ENCODE measurements around the gene CARD16. TPM values are rescaled to one million over a fixed set of nuclear protein-coding genes. Genes with fewer than 3 reads are reported as not detected.
A peak's percentile ranks its signal among the peaks of the same experiment; 100 is the strongest.
"Not testable (repeated sequence)": the region's sequence is repeated elsewhere in the genome, so short reads cannot be mapped to it uniquely, and the experiment has no call there.

The CARD16 gene
- polyA plus RNA-seq, 4 donors: 21.9 to 145 (median 70.5) TPM

GRCh38 chr11:105040703-105041102 lies 4.4 kb downstream of the CARD16 start:
- H3K4me1 ChIP-seq (ENCODE audit: control insufficient read depth in 3 of 3, insufficient read depth in 2 of 3, low read depth in 1 of 3, low read length in 2 of 3): peaks cover 0 to 9% (median 8%) of the 10 kb centered on the region in 3 donors
- no peaks in the 10 kb centered on the region for H3K27me3 ChIP-seq (ENCODE audit: control insufficient read depth in 3 of 3, insufficient read depth in 3 of 3, low read length in 3 of 3)
- no peak overlapping the region for H3K4me3 ChIP-seq (ENCODE audit: low read depth in 1 of 3, low read length in 3 of 3)
- H3K36me3 ChIP-seq (ENCODE audit: control insufficient read depth in 3 of 3, insufficient read depth in 2 of 3, low read depth in 1 of 3, low read length in 3 of 3): no peaks in the 10 kb centered on the region
- DNase-seq (peak; percentile 59 to 77), FAIRE-seq (no peak)
- H3K27ac ChIP-seq (ENCODE audit: low read depth in 1 of 3, low read length in 2 of 3): peak overlapping the region in 1 of 3 donors; percentile 20
- peaks cover 0 to 11% of the 10 kb centered on the region in 2 donors for H3K9me3 ChIP-seq (ENCODE audit: control insufficient read depth in 2 of 2, insufficient read depth in 1 of 2, low read depth in 1 of 2, low read length in 1 of 2)
- 11 to 66% (median 42%) methylated on average over 2 of the region's 2 CpGs for WGBS, 3 donors

- H3K27ac ChIP-seq (ENCODE audit: low read depth in 1 of 3, low read length in 2 of 3): peak within 1 kb of the TSS; percentile 61 to 85 (median 78)
- peaks cover 0 to 11% of the 10 kb centered on the region in 2 donors for H3K9me3 ChIP-seq (ENCODE audit: control insufficient read depth in 2 of 2, insufficient read depth in 1 of 2, low read depth in 1 of 2, low read length in 1 of 2)
- H3K4me3 ChIP-seq (ENCODE audit: low read depth in 1 of 3, low read length in 3 of 3): peak within 1 kb of the TSS; percentile 29 to 60 (median 33)
- peaks cover 1 to 3% (median 3%) of the 10 kb centered on the region in 3 donors for H3K36me3 ChIP-seq (ENCODE audit: control insufficient read depth in 3 of 3, insufficient read depth in 2 of 3, low read depth in 1 of 3, low read length in 3 of 3)
- DNase-seq (peak; percentile 79 to 87), FAIRE-seq (no peak)
- H3K27me3 ChIP-seq (ENCODE audit: control insufficient read depth in 3 of 3, insufficient read depth in 3 of 3, low read length in 3 of 3): no peaks in the 10 kb centered on the region
- WGBS, 3 donors: 2 to 10% (median 8%) methylated on average over 3 of the region's 3 CpGs
- peaks cover 2 to 11% (median 5%) of the 10 kb centered on the region in 3 donors for H3K4me1 ChIP-seq (ENCODE audit: control insufficient read depth in 3 of 3, insufficient read depth in 2 of 3, low read depth in 1 of 3, low read length in 2 of 3)
Measured at GRCh38 chr11:105034813-105035620, 10.1 kb downstream of the CARD16 start, which contains the start of gene CASP1. CASP1 (minus strand) TSS chr11:105035144; CDS start chr11:105035113, 31 bp downstream.

- peak overlapping the region; percentile 29 to 60 (median 33) for H3K4me3 ChIP-seq (ENCODE audit: low read depth in 1 of 3, low read length in 3 of 3)
- H3K9me3 ChIP-seq (ENCODE audit: control insufficient read depth in 2 of 2, insufficient read depth in 1 of 2, low read depth in 1 of 2, low read length in 1 of 2): peaks cover 0 to 11% of the 10 kb centered on the region in 2 donors
- DNase-seq (peak; percentile 33 to 35), FAIRE-seq (peak; percentile 10)
- not testable (repeated sequence) for H3K27me3 ChIP-seq (ENCODE audit: control insufficient read depth in 3 of 3, insufficient read depth in 3 of 3, low read length in 3 of 3); H3K36me3 ChIP-seq (ENCODE audit: control insufficient read depth in 3 of 3, insufficient read depth in 2 of 3, low read depth in 1 of 3, low read length in 3 of 3)
- H3K4me1 ChIP-seq (ENCODE audit: control insufficient read depth in 3 of 3, insufficient read depth in 2 of 3, low read depth in 1 of 3, low read length in 2 of 3): peaks cover 2 to 11% (median 8%) of the 10 kb centered on the region in 3 donors
- H3K27ac ChIP-seq (ENCODE audit: low read depth in 1 of 3, low read length in 2 of 3): peak overlapping the region; percentile 61 to 85 (median 78)
- WGBS, 3 donors: 6 to 31% (median 27%) methylated on average over 2 of the region's 2 CpGs
Measured at GRCh38 chr11:105034388-105034787, 10.7 kb downstream of the CARD16 start.

- Histone ChIP-seq H3K36me3 (ENCODE audit: control insufficient read depth in 3 of 3, insufficient read depth in 2 of 3, low read depth in 1 of 3, low read length in 3 of 3) (peaks cover 2 to 7% (median 6%) of the 10 kb centered on the region in 3 donors), H3K4me3 (ENCODE audit: low read depth in 1 of 3, low read length in 3 of 3) (peak overlapping the region; percentile 10 to 60 (median 33)), H3K27ac (ENCODE audit: low read depth in 1 of 3, low read length in 2 of 3) (peak overlapping the region; percentile 18 to 78 (median 52)), H3K4me1 (ENCODE audit: control insufficient read depth in 3 of 3, insufficient read depth in 2 of 3, low read depth in 1 of 3, low read length in 2 of 3) (peaks cover 2 to 11% (median 8%) of the 10 kb centered on the region in 3 donors), H3K27me3 (ENCODE audit: control insufficient read depth in 3 of 3, insufficient read depth in 3 of 3, low read length in 3 of 3) (no peaks in the 10 kb centered on the region), H3K9me3 (ENCODE audit: control insufficient read depth in 2 of 2, insufficient read depth in 1 of 2, low read depth in 1 of 2, low read length in 1 of 2) (peaks cover 0 to 11% of the 10 kb centered on the region in 2 donors)
- DNase-seq: peak; percentile 25 to 42
- WGBS, 3 donors: 18 to 63% (median 33%) methylated on average over 1 of the region's 1 CpG
- no peak for FAIRE-seq
Measured at GRCh38 chr11:105033781-105034180, 11.4 kb downstream of the CARD16 start.

- peak overlapping the region; percentile 18 to 52 (median 22) for H3K27ac ChIP-seq (ENCODE audit: low read depth in 1 of 3, low read length in 2 of 3)
- FAIRE-seq: no peak
- WGBS, 3 donors: 16 to 57% (median 29%) methylated on average over 3 of the region's 3 CpGs
Measured at GRCh38 chr11:105033343-105033742, 11.8 kb downstream of the CARD16 start.

GRCh38 chr11:105032495-105032894 lies 12.6 kb downstream of the CARD16 start:
- H3K4me3 ChIP-seq (ENCODE audit: low read depth in 1 of 3, low read length in 3 of 3): peak overlapping the region in 2 of 3 donors; percentile 33 to 36
- peaks cover 2 to 8% (median 7%) of the 10 kb centered on the region in 3 donors for H3K36me3 ChIP-seq (ENCODE audit: control insufficient read depth in 3 of 3, insufficient read depth in 2 of 3, low read depth in 1 of 3, low read length in 3 of 3)
- H3K9me3 ChIP-seq (ENCODE audit: control insufficient read depth in 2 of 2, insufficient read depth in 1 of 2, low read depth in 1 of 2, low read length in 1 of 2): peaks cover 0 to 7% of the 10 kb centered on the region in 2 donors
- peak overlapping the region in 1 of 3 donors; percentile 45 for H3K27ac ChIP-seq (ENCODE audit: low read depth in 1 of 3, low read length in 2 of 3)
- DNase-seq (peak in 1 of 2 donors; percentile 60), FAIRE-seq (no peak)
- 23 to 57% (median 28%) methylated on average over 2 of the region's 2 CpGs for WGBS, 3 donors
- H3K27me3 ChIP-seq (ENCODE audit: control insufficient read depth in 3 of 3, insufficient read depth in 3 of 3, low read length in 3 of 3): no peaks in the 10 kb centered on the region
- H3K4me1 ChIP-seq (ENCODE audit: control insufficient read depth in 3 of 3, insufficient read depth in 2 of 3, low read depth in 1 of 3, low read length in 2 of 3): peaks cover 2 to 13% (median 8%) of the 10 kb centered on the region in 3 donors

More at GRCh38 chr11:105033343-105033742, 11.8 kb downstream of the CARD16 start:
- Histone ChIP-seq H3K27me3 (ENCODE audit: control insufficient read depth in 3 of 3, insufficient read depth in 3 of 3, low read length in 3 of 3) (no peaks in the 10 kb centered on the region), H3K9me3 (ENCODE audit: control insufficient read depth in 2 of 2, insufficient read depth in 1 of 2, low read depth in 1 of 2, low read length in 1 of 2) (peaks cover 0 to 11% of the 10 kb centered on the region in 2 donors), H3K4me3 (ENCODE audit: low read depth in 1 of 3, low read length in 3 of 3) (peak overlapping the region in 2 of 3 donors; percentile 33 to 60), H3K4me1 (ENCODE audit: control insufficient read depth in 3 of 3, insufficient read depth in 2 of 3, low read depth in 1 of 3, low read length in 2 of 3) (peaks cover 2 to 11% (median 8%) of the 10 kb centered on the region in 3 donors), H3K36me3 (ENCODE audit: control insufficient read depth in 3 of 3, insufficient read depth in 2 of 3, low read depth in 1 of 3, low read length in 3 of 3) (peaks cover 2 to 8% (median 7%) of the 10 kb centered on the region in 3 donors)
- peak; percentile 37 for DNase-seq

GRCh38 chr11:105027678-105028077 lies 17.5 kb downstream of the CARD16 start:
- FAIRE-seq (no peak), DNase-seq (peak; percentile 64)
- Histone ChIP-seq H3K4me1 (ENCODE audit: control insufficient read depth in 3 of 3, insufficient read depth in 2 of 3, low read depth in 1 of 3, low read length in 2 of 3) (peaks cover 2 to 11% (median 10%) of the 10 kb centered on the region in 3 donors), H3K9me3 (ENCODE audit: control insufficient read depth in 2 of 2, insufficient read depth in 1 of 2, low read depth in 1 of 2, low read length in 1 of 2) (no peaks in the 10 kb centered on the region), H3K27ac (ENCODE audit: low read depth in 1 of 3, low read length in 2 of 3) (peak overlapping the region in 2 of 3 donors; percentile 56 to 78), H3K36me3 (ENCODE audit: control insufficient read depth in 3 of 3, insufficient read depth in 2 of 3, low read depth in 1 of 3, low read length in 3 of 3) (peaks cover 7 to 16% (median 9%) of the 10 kb centered on the region in 3 donors), H3K4me3 (ENCODE audit: low read depth in 1 of 3, low read length in 3 of 3) (no peak overlapping the region), H3K27me3 (ENCODE audit: control insufficient read depth in 3 of 3, insufficient read depth in 3 of 3, low read length in 3 of 3) (no peaks in the 10 kb centered on the region)
- WGBS, 3 donors: 18 to 58% (median 36%) methylated on average over 3 of the region's 3 CpGs

GRCh38 chr11:105024394-105024793 lies 20.7 kb downstream of the CARD16 start:
- H3K4me1 ChIP-seq (ENCODE audit: control insufficient read depth in 3 of 3, insufficient read depth in 2 of 3, low read depth in 1 of 3, low read length in 2 of 3): peaks cover 0 to 7% (median 3%) of the 10 kb centered on the region in 3 donors
- FAIRE-seq: no peak
- no peak for DNase-seq
- H3K27me3 ChIP-seq (ENCODE audit: control insufficient read depth in 3 of 3, insufficient read depth in 3 of 3, low read length in 3 of 3): no peaks in the 10 kb centered on the region
- peak overlapping the region in 1 of 3 donors; percentile 0 for H3K27ac ChIP-seq (ENCODE audit: low read depth in 1 of 3, low read length in 2 of 3)
- 73 to 96% (median 83%) methylated on average over 1 of the region's 1 CpG for WGBS, 3 donors
- no peaks in the 10 kb centered on the region for H3K9me3 ChIP-seq (ENCODE audit: control insufficient read depth in 2 of 2, insufficient read depth in 1 of 2, low read depth in 1 of 2, low read length in 1 of 2)
- H3K36me3 ChIP-seq (ENCODE audit: control insufficient read depth in 3 of 3, insufficient read depth in 2 of 3, low read depth in 1 of 3, low read length in 3 of 3): peaks cover under 1 to 13% (median 7%) of the 10 kb centered on the region in 3 donors
- H3K4me3 ChIP-seq (ENCODE audit: low read depth in 1 of 3, low read length in 3 of 3): no peak overlapping the region

Data from small intestine (tissue), 7 donors.